ENCODE results near the gene TOGARAM2.

TOGARAM2 gene

DNA sequence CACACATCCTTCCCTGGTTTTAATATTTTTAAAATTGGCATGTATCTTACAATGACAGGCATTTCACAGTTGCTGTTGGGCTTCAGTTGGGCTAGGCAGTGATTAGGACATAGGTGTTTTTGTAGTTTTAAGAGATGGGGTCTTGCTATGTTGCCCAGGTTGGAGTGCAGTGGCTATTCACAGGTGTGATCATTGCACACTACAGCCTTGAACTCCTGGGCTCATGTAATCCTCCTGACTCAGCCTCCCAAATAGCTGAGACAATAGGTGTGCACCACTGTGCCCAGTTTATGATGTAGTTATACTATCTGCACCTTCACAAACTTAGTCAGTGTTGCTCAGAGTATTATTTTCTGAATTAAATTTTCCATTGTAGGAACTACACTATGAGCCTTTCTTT, 49.9 kb downstream of the TOGARAM2 start:
- TF ChIP-seq, protein P1, sequence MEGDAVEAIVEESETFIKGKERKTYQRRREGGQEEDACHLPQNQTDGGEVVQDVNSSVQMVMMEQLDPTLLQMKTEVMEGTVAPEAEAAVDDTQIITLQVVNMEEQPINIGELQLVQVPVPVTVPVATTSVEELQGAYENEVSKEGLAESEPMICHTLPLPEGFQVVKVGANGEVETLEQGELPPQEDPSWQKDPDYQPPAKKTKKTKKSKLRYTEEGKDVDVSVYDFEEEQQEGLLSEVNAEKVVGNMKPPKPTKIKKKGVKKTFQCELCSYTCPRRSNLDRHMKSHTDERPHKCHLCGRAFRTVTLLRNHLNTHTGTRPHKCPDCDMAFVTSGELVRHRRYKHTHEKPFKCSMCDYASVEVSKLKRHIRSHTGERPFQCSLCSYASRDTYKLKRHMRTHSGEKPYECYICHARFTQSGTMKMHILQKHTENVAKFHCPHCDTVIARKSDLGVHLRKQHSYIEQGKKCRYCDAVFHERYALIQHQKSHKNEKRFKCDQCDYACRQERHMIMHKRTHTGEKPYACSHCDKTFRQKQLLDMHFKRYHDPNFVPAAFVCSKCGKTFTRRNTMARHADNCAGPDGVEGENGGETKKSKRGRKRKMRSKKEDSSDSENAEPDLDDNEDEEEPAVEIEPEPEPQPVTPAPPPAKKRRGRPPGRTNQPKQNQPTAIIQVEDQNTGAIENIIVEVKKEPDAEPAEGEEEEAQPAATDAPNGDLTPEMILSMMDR (IDR thresholded peaks at IDR 0.05; ENCODE audit: insufficient read depth, low read depth, low read length, missing control alignments) = no peak
- no peak for DNase-seq (ENCODE audit: low read depth)
- H3K4me3 ChIP-seq (ENCODE audit: low read length) = no peak overlapping the region

DNA sequence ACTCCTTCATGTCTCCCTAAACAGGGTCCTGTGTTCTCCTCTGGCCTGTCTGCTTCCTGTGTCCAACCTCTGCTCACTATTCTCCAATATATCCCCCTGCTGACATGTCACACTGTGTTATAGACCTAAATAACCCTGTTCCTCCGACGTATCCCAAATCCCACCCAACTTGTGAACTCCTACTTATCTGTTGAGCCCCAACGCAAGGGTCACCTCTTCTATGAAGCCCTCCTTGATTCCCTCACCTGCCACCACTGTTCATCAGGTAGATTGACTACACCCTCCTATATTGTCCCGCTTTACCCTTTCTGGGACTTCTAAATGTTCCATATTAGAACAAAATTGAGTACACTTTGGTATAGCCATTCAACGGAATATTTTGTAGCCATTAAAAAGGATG, 51.1 kb downstream of the TOGARAM2 start:
- no peak for DNase-seq (ENCODE audit: low read depth)
- TF ChIP-seq, protein P1 (IDR thresholded peaks at IDR 0.05; ENCODE audit: insufficient read depth, low read depth, low read length, missing control alignments) = no peak
- H3K4me3 ChIP-seq (ENCODE audit: low read length) = no peak overlapping the region

DNA sequence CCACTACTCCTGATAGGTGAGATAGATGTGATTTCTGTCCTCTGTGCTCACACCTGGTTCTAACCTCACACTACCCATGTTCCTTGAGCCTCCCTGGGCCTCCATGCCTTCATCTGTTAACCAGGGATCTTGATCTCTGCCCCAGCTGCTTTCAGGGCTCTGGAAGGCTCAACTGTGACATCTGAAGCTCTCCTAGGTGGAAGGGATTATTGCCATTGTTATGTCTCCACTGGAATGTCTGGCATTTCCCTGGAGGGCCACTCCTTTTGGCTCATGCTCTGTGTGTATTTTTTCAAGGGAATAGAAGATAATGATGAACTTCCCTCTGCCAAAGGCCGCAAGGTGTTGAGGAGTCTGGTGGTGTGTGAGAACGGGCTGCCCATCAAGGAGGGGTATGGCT, 52.1 kb downstream of the TOGARAM2 start:
- TF ChIP-seq, protein P1 (IDR thresholded peaks at IDR 0.05; ENCODE audit: insufficient read depth, low read depth, low read length, missing control alignments) = no peak
- H3K4me3 ChIP-seq (ENCODE audit: low read length) = no peak overlapping the region
- peak; percentile 55 for DNase-seq (ENCODE audit: low read depth)

DNA sequence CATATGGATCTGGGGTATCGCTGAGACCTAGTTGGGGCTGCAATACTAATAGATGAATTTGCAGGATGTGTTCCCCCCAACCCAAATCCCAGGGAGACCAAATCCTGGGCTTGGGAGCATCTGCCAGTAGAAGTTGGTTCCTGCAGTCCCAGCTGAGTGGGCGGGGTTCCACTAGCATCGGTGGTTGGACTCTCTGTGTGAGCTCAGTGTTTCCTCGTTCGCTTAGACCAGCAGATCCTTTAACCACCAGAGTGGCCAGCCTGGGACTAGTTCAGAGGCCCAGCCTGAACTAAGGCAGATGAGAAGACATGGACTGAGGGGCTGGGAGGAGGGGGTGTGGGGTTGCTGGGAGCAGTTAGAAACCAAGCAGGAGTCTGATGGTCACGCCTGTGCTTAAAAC, 52.6 kb downstream of the TOGARAM2 start:
- DNase-seq (ENCODE audit: low read depth) = no peak
- TF ChIP-seq, protein P1 (IDR thresholded peaks at IDR 0.05; ENCODE audit: insufficient read depth, low read depth, low read length, missing control alignments) = no peak
- H3K4me3 ChIP-seq (ENCODE audit: low read length) = no peak overlapping the region

DNA sequence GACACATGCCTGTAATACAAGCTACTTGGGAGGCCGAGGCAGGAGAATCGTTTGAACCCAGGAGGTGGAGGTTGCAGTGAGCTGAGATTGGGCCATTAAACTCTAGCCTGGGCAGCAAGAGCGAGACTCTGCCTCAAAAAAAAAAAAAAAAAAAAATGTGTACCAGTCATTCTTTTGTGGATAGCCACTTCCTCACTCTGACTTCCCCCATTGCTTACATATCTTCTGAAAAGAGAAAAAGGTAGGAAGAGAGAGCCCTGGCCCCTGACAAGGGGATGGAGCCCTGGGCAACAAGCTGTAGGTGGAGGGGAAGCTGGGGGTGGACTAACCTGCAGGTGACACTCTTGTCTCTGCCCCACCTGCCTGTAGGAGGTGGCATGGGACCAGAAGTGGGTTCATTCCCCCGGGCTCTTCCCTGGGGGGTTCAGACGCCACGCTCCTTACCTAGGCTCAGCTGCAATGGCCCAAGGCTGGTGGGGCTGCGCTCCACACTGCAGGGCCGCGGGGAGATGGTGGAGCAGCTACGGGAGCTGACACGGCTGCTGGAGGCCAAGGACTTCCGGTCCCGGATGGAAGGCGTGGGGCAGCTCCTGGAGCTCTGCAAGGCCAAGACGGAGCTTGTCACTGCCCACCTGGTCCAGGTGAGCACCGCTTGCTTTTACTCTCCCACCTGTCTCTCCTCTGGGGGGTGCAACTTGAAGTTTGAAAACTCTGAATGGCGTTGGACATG, 54.1 kb downstream of the TOGARAM2 start:
- no peak overlapping the region for H3K4me3 ChIP-seq (ENCODE audit: low read length)
- TF ChIP-seq, protein P1 (IDR thresholded peaks at IDR 0.05; ENCODE audit: insufficient read depth, low read depth, low read length, missing control alignments) = no peak
- no peak for DNase-seq (ENCODE audit: low read depth)

DNA sequence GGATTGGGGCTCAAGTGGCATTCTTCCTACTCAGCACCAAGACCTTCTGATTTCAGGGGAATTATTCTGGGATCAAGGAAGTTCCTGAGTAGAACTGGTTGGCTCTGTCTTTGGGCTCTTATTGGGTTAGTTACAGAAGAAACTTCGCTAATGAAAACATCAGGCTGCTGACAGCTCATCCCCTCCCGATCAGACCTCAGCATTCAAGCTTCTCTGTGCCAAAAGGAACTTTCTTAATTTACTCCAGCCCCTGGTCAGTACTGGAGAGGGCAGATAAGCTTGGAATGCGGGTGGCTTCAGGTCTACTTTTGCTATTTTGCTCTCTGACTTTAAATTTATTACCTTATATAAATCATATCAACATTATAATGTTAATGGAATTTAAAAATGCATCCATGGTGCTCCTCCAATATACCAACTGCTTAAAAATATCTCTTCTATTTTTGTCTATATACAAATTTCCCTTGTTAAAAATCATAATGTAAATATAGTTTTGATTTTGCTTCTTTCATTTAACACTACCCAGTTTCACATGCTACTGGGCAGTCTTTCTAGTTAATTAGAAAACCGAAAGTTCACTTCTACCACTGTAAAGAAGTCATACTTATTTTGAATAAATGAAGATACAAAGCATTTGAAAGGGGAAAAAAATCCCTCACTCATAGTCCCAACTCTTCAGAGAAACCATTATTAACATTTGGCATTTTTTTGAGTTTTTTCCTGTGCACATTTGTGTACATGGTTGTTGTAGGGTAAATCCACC, 58.8 kb downstream of the TOGARAM2 start:
- TF ChIP-seq, protein P1 (IDR thresholded peaks at IDR 0.05; ENCODE audit: insufficient read depth, low read depth, low read length, missing control alignments) = no peak
- H3K4me3 ChIP-seq (ENCODE audit: low read length) = no peak overlapping the region
- no peak for DNase-seq (ENCODE audit: low read depth)

All from epithelial cell of esophagus (primary cell).